Measurements from ENCODE around the gene NRG3.
A peak's percentile ranks its signal among the peaks of the same experiment; 100 is the strongest.

Gene NRG3

DNA sequence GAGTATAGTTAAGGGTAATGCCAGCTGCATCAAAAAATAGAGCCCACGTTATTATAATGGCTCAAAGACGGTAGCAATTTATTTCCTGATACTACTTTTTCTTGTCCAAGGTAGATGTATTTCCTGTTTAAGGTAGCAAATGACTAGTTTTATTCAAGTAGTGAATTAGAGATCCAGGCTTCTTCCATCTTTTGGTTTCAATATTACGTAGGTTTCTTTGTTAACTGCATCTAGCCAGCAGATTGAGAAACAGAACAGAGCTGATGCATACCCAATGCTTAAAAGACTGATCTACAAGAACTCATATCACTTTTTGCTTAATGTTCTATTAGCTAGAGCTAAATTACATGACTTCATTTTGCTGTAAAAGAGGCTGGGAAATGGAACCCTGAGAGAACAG is 992.1 kb downstream of the NRG3 start:
- no peak for DNase-seq

DNA sequence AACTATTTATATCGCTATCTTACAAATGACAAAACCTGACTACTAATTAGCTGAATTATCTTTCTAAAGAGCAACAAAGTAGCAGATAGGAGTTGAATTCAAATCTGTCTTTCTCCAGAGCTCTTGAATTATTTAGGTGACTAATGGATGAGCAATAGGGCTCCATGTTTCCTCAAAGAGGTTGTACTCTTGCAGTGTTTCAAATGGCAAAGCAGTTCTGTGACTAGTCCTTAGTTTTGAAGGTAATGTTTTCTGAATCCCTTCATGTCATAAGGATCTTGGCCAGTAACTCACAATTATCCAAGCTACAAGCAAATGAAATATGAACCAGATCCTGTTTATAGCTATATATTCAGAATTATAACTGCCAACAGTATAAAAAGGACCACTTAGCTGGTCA is 999.7 kb downstream of the NRG3 start:
- DNase-seq, result no peak

DNA sequence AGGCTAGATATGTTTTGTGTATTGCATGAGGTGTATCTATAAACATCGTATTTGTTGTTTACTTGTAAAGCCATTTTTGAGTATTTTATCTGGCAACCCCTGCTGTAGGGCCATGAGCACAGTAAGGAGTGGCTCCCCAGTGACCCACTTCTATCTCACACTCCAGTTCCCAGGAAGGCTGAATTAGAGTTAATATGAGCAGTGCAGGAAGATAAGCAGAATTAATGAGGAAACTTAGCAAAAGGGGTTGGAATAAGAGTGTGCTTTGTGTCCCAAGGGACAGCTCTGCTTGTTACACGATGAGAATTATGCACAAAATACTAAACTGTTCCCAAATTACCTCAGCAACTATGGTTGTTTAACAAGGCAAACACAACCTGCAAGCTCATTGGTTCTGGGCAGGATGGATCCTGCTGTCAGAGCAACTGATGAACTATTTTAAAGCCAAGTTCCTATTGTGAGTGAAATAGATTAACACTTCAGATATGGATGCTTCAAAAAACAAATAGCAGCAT is 1005.8 kb downstream of the NRG3 start:
- peak; percentile 3 for DNase-seq

DNA sequence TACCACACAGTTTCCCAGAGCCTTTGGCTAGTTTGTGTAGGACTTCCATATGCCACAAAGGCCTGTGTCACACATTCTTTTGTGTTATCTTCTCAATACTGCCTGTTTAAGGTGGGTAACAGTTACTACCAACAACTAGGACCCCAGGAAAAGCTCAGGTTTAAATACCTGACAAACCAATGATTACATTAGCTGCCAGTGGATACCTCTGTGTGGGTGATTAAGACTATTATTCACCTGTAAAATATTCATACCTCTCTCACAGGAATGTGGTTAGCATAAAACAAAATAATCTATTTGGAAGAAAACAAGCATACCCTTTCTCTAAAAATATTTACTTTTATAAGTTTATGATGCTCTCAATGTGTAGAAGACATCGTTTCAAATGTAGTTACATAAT is 1007.7 kb downstream of the NRG3 start:
- no peak for DNase-seq

DNA sequence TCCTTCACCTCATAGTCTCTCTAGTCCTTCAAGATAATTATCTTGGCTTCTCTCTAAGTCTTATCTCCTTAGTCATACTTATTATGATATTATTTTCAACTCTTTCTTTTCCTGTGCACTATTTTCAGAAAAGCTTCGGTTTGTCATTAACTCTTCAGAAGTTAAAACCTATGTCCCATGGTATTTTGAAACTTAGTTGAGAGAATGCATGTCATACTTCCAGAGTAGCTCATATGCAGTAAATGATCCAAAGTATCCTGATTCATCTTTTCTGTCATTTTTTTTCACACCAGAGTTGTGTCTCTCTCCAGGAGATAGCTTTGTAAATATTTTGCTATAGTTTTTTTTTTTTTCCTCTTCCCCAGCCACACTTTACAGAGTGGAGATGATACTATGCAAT is 1008.6 kb downstream of the NRG3 start:
- DNase-seq, result no peak

DNA sequence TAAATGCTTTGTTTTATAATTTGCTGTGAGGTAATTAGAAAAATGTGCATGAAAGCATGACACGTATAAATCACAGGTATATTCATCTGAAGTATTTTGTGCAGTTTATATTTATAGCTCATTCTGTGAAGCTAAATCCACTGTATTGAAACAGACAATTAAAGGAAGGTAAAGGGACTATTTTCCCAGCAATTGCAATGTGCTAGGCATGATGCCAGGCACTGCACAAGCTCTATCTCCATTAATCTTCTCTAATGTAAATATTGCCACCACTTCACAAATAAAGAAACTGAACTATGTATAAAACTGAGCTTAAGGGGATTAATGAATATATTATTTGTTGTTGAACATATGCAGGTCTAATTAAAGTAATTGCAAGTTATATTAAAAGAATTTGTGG is 1012.5 kb downstream of the NRG3 start:
- DNase-seq, result no peak

DNA sequence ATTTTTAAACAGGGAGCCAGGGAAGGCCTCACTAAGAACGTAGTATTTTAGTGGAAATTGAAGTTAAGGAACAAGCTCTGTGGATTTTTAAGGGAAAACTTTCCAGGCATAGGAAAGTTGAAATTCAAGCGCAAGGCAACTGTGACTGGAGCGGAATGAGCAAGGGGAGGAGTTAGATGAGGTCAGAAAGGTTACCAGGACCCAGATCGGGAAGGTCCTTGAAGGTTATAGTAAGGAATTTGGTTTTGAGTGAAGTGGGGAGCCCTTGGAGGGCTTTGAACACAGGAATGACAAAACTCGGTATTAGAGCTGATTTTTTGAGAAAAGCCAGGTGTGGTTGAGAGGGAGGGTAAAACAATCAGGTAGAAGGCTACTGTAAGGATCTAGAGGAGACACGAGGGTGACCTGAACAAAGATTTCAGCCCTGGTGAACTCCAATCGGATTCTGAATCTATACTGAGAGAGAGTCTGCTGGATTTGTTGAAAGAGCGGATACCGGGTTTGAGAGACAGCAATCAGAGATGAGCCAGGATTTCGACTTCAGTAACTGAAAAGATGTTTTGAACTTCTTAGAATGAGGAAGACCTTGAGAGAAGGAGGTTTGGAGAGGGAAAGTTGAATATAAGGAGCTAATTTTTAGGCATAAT is 1013.9 kb downstream of the NRG3 start:
- DNase-seq, result no peak

DNA sequence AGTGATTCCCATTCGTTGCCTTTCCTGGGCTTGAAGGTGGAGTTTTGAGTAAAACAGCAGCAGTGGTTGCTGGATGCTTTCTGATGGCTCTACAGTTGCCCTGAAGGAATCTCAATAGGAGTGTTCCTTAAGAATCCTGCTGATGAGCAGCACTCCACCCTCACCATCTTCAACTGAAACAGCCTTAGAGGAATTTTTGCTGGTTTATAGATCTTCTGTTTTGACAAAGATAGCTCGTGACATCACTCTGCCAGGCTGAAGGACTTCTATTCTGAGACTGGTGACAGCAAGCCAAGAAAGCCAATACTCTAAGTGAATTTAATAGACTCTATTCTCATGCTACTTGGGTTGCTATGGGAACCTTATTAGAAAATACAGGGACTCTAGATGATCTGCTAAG is 1014.7 kb downstream of the NRG3 start:
- DNase-seq, result no peak

DNA sequence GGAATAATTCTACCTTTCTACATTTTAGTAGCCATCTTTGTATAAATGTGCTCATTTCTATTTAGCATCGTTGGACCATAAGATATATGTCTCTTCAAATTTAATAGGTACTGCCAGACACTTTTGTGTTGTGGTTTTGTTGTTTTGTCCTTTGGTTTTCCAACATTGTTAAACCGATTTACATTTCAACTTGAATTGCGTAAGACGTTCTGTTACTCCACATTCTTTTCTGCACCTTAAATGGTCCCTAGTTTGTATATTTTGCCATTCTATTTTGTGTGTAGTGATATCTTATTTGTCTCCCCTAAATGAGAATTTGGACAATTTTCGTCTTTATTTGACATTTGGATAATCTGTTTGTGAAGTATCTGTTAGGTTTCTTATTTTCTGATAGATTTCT is 1015.6 kb downstream of the NRG3 start:
- DNase-seq, result no peak

DNA sequence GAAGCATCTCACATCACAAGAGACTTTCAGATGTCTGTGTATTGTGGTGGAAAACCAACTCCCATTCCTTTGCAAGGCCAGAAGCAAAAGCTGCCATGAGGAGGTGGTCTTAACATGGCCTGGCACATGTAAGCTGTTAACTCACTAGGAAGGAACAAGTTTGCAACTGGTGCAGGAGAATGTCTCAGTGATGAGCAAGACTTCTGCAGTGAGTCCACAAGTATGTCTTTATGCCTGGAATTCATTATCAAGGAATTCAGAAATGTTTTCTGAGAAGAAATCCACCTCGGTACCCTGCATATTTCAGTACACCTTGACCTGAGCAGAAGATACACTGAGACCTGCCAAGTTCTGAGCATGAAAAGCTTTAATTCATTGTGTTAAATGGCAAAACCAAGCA is 1033.1 kb downstream of the NRG3 start:
- no peak for DNase-seq

DNA sequence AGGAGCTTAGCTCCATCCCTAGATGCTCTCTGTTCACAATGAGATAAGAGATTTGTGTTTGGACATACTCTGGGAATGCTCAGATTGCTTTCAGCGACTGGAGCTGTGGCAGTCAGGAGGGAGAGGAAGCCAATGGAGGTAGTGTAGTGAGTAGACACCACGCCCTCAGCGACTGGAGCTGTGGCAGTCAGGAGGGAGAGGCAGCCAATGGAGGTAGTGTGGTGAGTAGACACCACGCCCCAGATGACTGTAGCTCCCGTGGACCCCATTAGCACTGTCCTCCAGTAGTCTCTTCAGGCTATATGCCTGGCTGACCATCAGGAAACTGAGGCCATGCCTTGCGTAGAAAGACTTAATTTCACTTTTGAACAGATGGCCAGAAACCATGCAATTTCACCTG is 1033.8 kb downstream of the NRG3 start:
- no peak for DNase-seq

DNA sequence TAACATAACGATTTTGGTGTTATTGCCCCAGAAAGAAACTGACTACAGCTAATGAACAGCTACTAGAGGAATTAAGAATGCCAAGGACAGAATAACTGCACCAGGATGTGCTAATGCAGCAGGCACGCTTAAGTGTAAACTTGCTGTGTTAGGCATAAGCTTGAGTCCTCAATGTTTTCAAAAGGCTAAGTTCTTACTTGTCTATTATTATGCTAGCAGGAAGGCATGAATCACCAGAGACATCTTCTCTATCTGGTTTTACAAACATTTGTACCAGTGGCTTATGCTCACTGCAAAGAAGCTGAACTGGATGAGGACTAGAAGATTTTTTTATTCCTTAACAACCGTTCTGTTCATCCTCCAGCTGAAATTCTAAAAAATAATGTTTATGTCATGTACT is 1035.3 kb downstream of the NRG3 start:
- no peak for DNase-seq

DNA sequence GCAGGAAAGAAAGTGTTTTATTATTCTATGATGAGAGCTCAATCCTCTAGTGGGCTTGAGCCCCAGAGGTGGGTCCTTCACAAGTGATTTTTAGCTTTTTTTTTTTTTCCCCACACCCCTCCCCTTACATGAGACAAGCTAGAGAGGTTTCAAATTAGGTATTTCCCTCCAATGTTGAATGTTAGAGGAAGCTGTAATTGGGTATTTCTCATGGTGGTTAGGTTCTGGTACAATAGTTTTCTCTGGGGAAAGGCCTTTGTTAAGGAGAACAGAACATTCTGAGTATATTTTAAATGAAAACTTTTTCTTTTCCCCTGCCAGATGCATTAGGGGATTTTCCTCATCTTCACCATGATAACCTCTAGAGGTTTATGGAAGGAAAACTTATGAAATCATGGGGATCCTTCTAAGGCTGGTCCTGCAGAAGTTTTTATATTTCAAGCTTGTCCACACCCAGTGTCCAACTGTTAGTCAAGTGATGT is 1039.7 kb downstream of the NRG3 start:
- DNase-seq, result no peak

DNA sequence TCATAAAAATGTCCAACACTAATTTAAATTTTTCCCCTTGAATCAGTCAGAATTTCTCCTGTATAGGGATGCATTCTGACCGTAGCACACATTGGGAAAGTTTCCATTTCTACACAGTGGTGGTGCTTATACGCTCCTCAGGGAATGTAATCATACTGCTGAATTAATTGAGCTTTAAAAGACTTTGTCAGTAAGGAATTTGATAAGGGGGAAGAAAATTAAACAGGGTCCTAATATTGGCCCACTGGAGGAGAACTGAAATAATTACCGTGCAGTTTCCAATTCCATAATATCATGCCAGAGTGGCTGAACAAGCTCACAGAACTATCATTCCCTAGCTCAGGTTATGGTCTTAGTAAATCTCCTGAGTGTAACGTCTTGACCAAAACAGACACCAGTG is 1041.9 kb downstream of the NRG3 start:
- no peak for DNase-seq

DNA sequence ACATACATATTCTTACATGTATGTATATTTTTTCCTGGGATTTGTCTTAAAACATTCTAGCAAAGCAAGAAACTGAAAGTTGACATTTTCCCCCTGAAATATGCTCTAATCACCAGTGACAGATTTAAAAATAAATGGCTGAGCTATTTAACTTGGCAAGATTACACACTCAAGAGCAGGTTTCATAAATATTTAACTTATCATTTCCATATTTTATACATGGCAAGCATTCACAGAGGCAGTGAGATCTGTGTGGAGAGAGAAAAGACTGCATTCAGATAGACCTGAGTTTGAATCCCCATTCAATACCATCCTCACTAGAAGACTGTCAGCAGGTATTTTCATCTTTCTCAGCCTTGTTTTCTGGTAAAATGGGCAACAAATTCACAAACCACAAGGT is 1043.0 kb downstream of the NRG3 start:
- DNase-seq, result no peak

DNA sequence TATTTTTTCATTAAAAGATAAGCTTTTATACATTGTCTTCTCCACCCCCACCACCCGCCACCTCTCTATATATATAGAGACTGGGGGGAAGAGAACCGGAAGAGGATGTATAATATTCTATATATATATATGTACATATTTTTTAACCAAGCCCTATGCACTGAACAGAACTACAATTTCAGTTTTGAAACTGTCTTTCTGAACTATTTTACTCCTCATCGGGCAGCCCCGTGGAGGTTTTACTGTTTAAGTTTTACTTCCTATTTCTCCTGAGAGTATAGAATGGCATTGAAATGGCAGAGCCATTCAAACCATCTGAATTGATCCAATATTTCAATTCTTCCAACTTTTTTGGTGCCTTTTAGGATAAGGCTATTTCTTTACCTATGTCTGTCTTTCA is 1047.1 kb downstream of the NRG3 start:
- DNase-seq, result no peak

DNA sequence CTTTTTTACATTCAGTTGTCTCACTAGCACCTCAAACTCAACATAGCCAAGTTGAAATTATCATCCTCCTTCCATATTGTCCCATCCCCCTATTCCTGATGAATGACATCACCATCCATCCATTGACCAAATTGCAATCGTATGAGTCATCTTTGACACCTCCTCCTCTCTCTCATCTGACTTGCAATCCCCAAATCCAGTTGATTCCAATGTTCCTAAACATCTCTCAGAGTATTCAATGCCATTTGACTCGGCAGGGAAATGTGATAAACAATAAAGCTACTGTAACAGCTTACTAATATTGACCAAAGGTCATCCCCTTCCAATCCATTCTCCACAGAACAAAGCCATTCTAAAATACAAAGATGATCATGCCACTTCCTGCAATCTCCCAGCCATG is 1047.8 kb downstream of the NRG3 start:
- no peak for DNase-seq

DNA sequence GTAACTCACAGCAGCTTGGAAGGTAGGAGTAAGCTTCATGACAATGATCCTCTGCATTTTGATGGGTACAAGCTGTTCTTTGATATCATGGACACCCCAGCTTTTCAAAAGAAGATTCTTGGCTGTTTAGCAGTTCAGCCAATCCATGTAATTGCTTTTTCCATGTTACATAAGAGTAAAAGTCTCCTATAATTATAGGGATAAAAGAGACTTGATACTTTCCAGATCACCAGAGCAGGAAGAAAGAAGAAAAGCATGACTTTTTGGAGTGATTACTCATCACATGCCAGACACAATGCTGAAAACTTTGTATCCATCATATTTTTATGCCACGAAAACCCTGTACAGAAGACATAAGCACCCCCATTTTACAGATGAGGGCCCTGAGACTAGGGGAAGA is 1049.7 kb downstream of the NRG3 start:
- no peak for DNase-seq

DNA sequence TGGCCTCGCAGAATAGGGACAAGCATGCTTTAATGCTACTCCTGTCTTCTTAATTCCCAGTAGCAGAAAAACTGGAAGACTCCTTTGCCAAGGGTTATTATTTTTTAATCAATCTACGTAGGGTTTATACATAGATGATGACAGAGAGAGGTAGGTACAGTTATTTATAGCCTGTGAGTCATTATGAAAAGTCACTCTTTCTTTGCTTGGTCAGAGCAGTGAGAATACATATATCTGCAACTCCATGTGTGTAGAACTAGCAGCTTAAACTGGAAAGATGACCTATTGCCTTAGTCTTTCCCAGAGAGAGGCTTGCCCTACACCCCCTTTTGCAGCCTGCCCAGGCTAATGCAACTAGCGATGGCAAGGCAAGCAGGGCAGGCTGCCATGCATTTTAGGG is 1050.6 kb downstream of the NRG3 start:
- DNase-seq, result no peak

DNA sequence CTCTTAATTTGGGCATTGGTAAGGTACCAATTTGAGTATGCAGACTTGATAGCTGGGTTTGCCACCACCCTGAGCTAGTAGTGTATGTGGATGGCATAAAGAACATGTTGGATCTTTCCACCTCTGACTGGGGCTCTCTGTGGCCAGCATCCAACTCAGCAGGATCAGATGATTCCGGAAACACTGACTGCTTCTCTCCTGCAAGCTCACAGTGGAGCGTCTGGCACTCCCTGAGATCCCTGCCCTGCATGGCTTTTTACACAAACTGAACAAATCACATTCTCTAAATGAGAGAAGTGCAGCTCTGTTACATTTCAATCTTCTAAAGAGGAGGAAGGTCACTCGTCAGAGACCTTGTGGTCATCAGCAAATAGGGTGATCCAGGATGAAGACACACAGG is 1057.5 kb downstream of the NRG3 start:
- DNase-seq, result no peak

DNA sequence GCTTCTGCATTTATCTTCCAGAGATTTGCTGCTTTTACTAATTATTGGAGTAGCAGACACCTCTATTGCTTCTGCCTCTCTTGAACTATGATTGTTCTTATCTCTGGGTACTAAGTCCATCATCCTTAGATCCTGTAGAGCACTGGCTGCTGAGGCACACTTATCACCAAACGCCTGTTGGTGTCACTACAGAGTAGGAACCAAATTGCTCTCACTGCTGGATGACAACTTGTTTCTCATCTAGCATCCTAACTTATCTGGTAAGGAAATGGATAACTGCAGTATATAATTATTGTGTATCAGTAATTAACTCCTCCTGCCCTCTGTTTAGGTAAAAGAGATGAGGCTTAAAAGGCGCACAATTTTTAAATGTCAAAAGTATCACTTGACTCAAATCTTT is 1059.4 kb downstream of the NRG3 start:
- DNase-seq, result no peak

DNA sequence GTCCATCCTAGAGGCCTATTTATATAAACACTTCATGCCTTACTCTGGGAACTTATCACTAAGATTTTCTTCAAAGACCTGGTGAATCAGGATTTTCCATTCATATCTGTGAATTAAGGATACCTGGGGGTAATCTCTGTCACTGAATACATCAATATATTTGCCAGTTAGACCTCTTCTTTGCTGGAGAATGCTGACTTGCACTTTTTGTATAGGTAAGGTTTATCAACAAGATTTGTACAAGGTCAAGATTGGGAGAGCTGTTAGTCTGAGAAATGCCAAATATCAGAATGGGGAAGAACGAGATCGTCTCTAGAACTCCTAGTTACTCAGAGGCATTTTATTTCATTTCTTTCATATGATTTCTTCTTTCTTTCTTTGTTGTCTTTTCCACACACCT is 1060.0 kb downstream of the NRG3 start:
- DNase-seq, result no peak

DNA sequence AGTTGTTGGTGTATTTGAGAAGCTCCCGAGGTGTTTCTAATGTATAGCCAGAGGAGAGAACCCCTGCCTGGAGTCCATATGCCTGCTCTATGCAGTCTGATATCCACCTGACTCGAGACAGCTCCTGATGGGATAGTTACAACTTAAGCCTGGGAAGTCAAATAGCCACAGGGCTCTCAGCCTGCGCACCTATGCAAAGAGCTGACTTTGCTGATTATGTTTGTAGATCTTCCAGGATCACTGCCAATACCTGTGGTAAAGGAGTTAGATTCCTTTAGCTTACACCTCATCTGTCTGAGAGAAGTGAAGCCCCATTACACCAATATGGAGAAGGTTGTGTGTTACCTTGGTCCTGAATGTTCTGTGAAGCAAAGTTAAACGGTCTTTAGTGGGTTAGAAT is 1063.3 kb downstream of the NRG3 start:
- no peak for DNase-seq

DNA sequence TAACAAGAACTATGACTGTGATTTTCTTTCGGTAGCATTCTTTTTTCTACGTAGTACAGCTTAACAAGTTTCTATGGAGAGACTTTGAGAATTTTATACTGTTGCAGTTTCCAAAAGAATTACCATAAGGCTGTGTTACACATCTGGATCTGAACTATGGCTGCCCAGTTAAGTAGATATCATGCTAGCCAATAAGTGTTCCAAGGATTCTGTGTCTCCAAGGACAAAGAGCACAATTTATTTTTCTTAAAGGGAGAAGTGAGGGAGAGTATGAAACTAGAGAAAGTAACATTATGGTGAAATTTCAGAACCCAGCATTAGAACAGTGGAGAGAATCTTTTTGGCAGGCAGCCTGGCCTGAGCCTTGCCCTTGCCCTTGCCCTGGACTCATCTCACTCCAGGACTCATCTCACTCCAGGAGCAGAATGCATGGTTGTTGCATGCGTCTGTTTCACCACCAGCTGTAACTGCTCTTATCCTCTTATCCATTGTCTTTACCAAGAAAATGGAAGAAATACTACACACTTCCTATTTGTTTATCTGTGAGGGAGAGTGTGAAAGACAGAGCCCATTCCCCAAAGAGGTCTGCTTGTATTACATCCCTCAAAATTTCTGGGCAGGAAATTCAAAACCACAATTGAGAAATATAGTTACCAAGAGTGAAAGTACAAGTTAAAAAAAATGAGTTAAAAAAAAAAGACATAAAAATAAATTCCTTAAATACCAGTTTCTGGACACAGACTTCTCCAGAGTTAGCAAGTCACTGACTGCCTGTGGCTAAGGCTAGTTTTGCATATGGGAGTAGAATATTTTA is 1067.5 kb downstream of the NRG3 start:
- no peak for DNase-seq

DNA sequence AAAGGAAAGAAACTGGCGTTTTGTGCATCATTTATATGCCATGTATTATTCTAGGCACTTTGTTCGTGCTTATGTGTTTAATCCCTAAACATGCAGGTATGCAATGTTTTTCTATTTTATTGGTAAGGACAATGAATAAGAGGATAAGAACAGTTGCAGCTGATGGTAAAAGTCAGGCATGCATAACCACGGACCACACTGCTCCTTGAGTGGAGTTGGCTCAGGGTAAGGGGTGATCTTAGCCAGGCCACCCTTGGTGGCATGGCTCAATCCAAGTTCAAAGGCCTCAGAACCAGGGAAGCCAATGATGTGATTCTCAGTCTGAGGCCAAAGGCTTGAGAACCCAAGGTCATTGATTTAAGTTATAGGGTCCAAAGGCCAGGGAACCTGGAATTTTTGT is 1068.1 kb downstream of the NRG3 start:
- no peak for DNase-seq

Data from DMS 273 treated with DMSO at 0.1 percent for 48 hours (cell line).